ENCODE results near the gene NPBWR2. TPM values are rescaled to one million over a fixed set of nuclear protein-coding genes. Genes with fewer than 3 reads are reported as not detected.

NPBWR2 gene, protein sequence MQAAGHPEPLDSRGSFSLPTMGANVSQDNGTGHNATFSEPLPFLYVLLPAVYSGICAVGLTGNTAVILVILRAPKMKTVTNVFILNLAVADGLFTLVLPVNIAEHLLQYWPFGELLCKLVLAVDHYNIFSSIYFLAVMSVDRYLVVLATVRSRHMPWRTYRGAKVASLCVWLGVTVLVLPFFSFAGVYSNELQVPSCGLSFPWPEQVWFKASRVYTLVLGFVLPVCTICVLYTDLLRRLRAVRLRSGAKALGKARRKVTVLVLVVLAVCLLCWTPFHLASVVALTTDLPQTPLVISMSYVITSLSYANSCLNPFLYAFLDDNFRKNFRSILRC
- total RNA-seq (not detected), polyA plus RNA-seq (ENCODE audit: insufficient read depth in 1 of 8, insufficient read length in 8 of 8, low replicate concordance in 1 of 8) (not detected)
- long read RNA-seq, donor 1: 0 reads
- long read RNA-seq, donor 2: 0 reads
- long read RNA-seq, donor 3: 0 reads
- long read RNA-seq, donor 4: 0 reads
- long read RNA-seq, donor 5: 0 reads
- long read RNA-seq, donor 6: 0 reads
- long read RNA-seq, donor 7: 0 reads
- long read RNA-seq, donor 8: 0 reads
- long read RNA-seq, donor 9: 0 reads
- long read RNA-seq, donor 10: 0 reads
- long read RNA-seq, donor 11: 0 reads

GRCh38 chr20:64106981-64107735, at the start of gene NPBWR2:
Gene NPBWR2 (minus strand): TSS chr20:64107565. CDS start chr20:64106831, 734 bp downstream.
- Histone ChIP-seq H3K9me3 (replicated peaks; ENCODE audit: control insufficient read depth, low read depth, low read length) (no peaks in the 10 kb centered on the region), H3K36me3 (ENCODE audit: control insufficient read depth, insufficient read depth, low read length) (no peaks in the 10 kb centered on the region), H3K27ac (ENCODE audit: low read length) (no peak within 1 kb of the TSS), H3K27me3 (ENCODE audit: control insufficient read depth, insufficient read depth, low read length) (peaks cover 25% of the 10 kb centered on the region), H3K4me3 (ENCODE audit: low read length) (no peak within 1 kb of the TSS), H3K4me1 (ENCODE audit: control insufficient read depth, insufficient read depth, low read length) (peaks cover 22% of the 10 kb centered on the region)
- no peak for DNase-seq
- WGBS (ENCODE audit: insufficient coverage): 44% methylated on average over 19 of the region's 22 CpGs

DNA sequence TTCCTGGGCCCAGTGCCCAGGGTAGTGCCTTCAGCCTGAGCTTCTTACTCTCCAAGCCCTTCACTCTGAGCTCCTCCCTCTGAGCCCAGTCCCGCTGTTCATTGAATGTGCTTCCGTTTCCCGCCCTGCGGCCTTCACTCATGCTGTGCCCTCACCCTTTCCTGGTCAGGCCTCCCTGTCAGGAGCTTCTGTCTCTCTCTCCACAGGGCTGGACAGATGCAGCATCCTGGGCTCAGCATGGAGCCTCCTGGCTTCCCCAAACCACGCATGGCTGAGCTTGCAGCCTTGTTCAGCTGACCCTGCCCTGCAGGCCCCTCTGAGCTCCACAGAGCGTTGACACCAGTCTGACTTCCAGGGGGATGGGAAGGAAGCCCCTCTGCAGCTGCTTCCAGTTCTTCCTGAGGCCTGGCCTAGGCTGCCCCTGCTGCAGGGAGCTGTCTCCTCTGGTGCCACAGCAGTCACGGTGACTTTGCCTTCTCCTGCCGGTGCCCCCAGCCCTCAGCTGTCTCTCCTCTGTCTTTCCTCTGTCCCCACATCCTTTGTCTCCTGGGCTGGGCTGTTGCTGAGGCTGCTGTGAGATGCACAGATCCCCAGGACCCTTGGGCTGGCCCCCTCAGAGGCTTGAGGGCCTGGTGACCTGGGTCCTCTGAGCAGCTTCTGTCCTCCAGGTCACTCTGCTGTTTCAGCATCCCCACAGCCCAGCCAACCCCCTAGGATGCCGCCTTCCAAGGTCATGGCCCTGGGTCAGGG, 48.9 kb upstream of the NPBWR2 start:
- WGBS (ENCODE audit: insufficient coverage): 34% methylated on average over 8 of the region's 9 CpGs

DNA sequence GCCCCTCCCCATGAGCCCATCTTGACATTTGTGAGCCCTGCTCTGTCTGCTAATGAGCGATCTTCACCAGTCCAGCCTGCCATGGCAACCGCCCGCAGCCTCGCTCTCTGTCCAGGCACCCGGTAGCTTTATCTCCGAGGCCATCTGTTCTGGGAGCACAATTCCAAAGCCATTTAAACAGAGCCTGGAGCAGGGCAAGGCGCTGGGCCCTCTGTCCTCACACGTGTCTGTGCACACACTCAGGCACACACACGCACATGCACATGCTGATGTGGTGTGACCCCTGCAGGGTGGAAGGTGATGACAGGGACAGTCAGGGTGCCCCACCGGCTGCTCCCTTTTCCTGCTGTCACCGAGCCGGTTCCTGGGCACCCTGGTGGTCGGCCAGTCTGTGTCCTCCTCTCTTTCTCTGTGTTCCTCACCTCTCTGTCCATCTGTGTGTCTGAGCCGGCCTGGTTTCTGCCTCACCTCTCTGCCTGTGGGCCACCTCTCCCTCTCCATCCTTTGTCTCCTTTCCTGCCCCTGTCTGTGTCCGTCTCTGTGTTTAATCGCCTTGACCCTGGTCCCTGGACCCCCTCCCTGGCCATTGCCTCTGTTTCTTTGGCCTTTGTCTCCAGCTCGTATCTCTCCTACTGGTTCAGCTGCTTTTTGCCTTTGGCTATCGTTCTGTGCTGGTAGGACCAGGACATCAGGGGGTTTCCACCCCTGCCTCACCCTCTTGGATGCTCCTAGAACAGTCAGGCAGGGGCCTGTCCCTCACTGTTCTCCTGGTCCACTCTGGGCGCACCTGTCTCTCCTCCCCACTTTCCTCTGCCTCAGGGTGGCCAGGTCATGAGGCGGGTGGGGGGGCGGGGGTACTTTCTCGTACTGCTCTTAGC, 48.1 kb upstream of the NPBWR2 start:
- WGBS (ENCODE audit: insufficient coverage): 70% methylated on average over 20 of the region's 22 CpGs
- Histone ChIP-seq H3K27me3 (ENCODE audit: control insufficient read depth, insufficient read depth, low read length) (peaks cover 16% of the 10 kb centered on the region), H3K9me3 (replicated peaks; ENCODE audit: control insufficient read depth, low read depth, low read length) (no peaks in the 10 kb centered on the region)

More for the DNA sequence above, 48.9 kb upstream of the NPBWR2 start:
- Histone ChIP-seq H3K4me3 (ENCODE audit: low read length) (no peak overlapping the region), H3K36me3 (ENCODE audit: control insufficient read depth, insufficient read depth, low read length) (no peaks in the 10 kb centered on the region), H3K4me1 (ENCODE audit: control insufficient read depth, insufficient read depth, low read length) (no peaks in the 10 kb centered on the region), H3K27ac (ENCODE audit: low read length) (no peak overlapping the region), H3K9me3 (replicated peaks; ENCODE audit: control insufficient read depth, low read depth, low read length) (no peaks in the 10 kb centered on the region), H3K27me3 (ENCODE audit: control insufficient read depth, insufficient read depth, low read length) (peaks cover 24% of the 10 kb centered on the region)
- DNase-seq: no peak

DNA sequence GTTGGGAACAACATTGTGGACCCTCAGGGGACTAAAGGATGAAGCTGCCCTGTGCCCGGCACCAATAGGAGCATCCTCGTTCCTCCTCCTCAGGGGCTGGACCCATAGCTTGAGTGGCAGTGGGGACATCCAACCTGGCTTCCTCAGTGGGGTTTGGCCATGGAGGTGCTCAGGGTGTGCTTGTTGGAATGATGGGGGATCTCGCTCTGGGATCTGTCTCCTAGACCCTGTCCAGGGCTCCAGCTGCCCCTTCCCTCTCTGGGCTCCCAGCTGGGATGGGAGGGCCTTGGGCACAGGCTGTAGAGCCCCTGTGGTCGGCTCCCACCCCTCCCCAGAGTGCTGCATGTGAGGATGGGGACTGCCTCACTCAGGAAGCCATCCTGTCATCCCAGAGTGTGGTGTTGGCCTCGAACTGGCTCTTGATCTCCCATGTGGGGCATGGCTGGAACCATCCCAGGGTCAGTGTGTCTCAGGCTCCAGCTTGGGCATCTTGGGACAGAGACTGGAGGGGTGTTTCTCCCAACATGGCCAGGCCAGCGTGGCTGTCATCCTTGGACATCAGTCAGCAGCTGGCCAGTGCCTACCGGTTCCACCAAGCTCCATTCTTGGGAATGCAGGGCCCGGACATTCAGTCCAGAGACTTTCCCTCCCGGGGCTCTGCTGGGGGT, 47.4 kb upstream of the NPBWR2 start:
- no peaks in the 10 kb centered on the region for H3K36me3 ChIP-seq (ENCODE audit: control insufficient read depth, insufficient read depth, low read length)
- peaks cover 8% of the 10 kb centered on the region for H3K27me3 ChIP-seq (ENCODE audit: control insufficient read depth, insufficient read depth, low read length)
- WGBS (ENCODE audit: insufficient coverage): 62% methylated on average over 7 of the region's 9 CpGs
- H3K4me1 ChIP-seq (ENCODE audit: control insufficient read depth, insufficient read depth, low read length): no peaks in the 10 kb centered on the region
- no peak for DNase-seq
- H3K9me3 ChIP-seq (replicated peaks; ENCODE audit: control insufficient read depth, low read depth, low read length): no peaks in the 10 kb centered on the region
- H3K27ac ChIP-seq (ENCODE audit: low read length): no peak overlapping the region
- H3K4me3 ChIP-seq (ENCODE audit: low read length): no peak overlapping the region

More for the DNA sequence above, 48.1 kb upstream of the NPBWR2 start:
- Histone ChIP-seq H3K4me3 (ENCODE audit: low read length) (no peak overlapping the region), H3K27ac (ENCODE audit: low read length) (no peak overlapping the region), H3K4me1 (ENCODE audit: control insufficient read depth, insufficient read depth, low read length) (no peaks in the 10 kb centered on the region), H3K36me3 (ENCODE audit: control insufficient read depth, insufficient read depth, low read length) (no peaks in the 10 kb centered on the region)
- DNase-seq: no peak

DNA sequence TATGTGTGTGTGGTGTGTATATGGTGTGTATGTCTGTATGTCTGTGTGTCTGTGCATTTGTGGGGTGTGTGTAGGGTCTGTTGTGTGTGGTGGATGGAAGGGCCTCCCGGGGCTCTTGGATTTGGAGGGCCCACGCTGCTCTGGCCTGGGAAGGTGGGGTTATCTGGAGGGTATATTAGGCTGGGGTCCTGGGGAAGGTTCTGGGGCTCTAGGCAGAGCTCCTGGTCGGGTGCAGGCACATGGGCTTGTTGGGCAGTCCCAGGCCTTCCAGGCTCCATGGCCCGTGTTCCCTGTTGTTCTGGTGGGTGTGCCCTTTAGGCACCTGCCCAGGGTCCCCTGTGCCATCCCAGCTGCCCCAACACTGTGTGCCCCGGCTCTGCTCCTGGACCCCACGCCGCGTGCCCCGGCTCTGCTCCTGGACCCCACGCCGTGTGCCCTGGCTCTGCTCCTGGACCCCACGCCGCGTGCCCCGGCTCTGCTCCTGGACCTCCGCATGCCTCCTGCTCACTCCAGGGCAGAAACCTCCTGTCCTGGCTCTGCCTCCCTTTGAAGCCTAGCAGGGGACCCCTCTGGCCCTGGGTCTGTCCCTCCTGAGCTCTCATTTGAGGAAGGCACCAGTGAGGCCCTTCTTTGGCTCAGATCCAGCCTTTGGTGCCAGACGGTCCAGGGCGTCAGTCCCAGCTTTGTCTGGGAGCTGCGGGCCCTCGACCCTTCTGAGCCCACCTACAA, 46.7 kb upstream of the NPBWR2 start:
- DNase-seq: no peak
- Histone ChIP-seq H3K36me3 (ENCODE audit: control insufficient read depth, insufficient read depth, low read length) (no peaks in the 10 kb centered on the region), H3K27ac (ENCODE audit: low read length) (no peak overlapping the region), H3K4me3 (ENCODE audit: low read length) (no peak overlapping the region), H3K9me3 (replicated peaks; ENCODE audit: control insufficient read depth, low read depth, low read length) (no peaks in the 10 kb centered on the region), H3K4me1 (ENCODE audit: control insufficient read depth, insufficient read depth, low read length) (no peaks in the 10 kb centered on the region), H3K27me3 (ENCODE audit: control insufficient read depth, insufficient read depth, low read length) (peaks cover 2% of the 10 kb centered on the region)
- WGBS (ENCODE audit: insufficient coverage): 87% methylated on average over 20 of the region's 20 CpGs

DNA sequence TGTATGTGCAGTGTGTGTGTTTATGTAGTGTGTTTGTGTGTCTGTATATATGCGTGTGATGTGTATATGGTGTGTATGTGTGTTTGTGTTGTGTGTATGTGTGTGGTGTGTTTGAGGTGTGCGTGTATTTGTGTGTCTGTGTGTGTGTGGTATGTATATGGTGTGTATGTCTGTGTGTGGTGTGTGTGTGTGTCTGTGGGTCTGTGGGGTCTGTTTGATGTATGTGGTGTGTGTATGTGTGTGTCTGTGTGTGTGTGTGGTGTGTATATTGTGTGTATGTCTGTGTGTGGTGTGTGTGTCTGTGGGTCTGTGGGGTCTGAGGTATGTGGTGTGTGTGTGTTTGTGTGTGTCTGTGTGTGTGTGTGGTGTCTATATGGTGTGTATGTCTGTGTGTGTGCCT, 46.0 kb upstream of the NPBWR2 start:
- no peak for DNase-seq
- H3K27ac ChIP-seq (ENCODE audit: low read length): no peak overlapping the region
- no peaks in the 10 kb centered on the region for H3K4me1 ChIP-seq (ENCODE audit: control insufficient read depth, insufficient read depth, low read length)
- H3K9me3 ChIP-seq (replicated peaks; ENCODE audit: control insufficient read depth, low read depth, low read length): no peaks in the 10 kb centered on the region
- no peaks in the 10 kb centered on the region for H3K27me3 ChIP-seq (ENCODE audit: control insufficient read depth, insufficient read depth, low read length)
- no peaks in the 10 kb centered on the region for H3K36me3 ChIP-seq (ENCODE audit: control insufficient read depth, insufficient read depth, low read length)
- H3K4me3 ChIP-seq (ENCODE audit: low read length): no peak overlapping the region
- 100% methylated on average over 2 of the region's 2 CpGs for WGBS (ENCODE audit: insufficient coverage)

GRCh38 chr20:64152906-64153305, 45.5 kb upstream of the NPBWR2 start:
- no peaks in the 10 kb centered on the region for H3K9me3 ChIP-seq (replicated peaks; ENCODE audit: control insufficient read depth, low read depth, low read length)
- no peak overlapping the region for H3K4me3 ChIP-seq (ENCODE audit: low read length)
- no peak for DNase-seq
- 75% methylated on average over 7 of the region's 9 CpGs for WGBS (ENCODE audit: insufficient coverage)
- H3K27ac ChIP-seq (ENCODE audit: low read length): no peak overlapping the region
- H3K36me3 ChIP-seq (ENCODE audit: control insufficient read depth, insufficient read depth, low read length): no peaks in the 10 kb centered on the region
- H3K27me3 ChIP-seq (ENCODE audit: control insufficient read depth, insufficient read depth, low read length): no peaks in the 10 kb centered on the region
- H3K4me1 ChIP-seq (ENCODE audit: control insufficient read depth, insufficient read depth, low read length): no peaks in the 10 kb centered on the region

DNA sequence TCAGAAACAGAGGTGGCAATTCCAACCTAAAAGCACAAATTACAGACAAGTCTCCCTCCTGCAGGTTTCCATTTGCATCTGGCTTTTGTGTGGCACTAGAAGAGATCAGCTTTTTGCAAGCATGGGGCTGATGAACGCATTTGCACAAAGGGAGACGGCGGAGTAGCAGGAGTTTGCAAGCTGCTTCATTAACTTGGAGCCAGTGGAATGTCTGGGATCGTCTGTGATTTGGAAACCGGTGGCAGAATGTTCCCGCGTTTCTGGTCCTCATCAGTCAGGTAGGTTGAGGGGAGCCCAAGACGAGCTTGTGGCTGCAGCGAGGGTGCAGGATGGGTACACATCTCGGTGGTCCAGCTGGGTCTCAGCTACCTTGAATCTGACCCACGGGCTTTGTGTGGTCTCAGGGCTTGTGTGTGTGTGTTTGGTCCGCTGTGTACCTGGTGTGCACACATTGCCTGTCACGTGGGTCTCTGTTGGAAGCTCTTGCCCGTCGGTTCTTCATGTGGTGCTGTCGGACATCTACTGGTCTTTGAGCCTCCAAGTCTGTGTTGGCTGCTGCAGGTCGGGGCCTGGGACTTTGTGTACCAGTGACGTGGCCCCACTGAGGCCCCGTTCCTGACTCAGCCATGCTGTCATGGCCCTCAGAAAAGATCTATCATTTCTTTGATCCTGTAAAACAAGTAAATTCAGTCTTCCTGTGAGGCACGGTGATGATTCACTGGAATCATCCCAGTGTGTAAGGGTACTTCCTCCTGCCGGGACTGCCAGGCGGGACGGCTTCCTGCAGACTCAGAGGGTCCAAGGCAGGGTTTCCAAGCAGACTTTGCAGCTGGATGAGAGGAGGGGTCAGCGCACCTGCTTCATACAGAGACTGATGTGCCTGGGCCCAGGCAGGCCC, 44.5 kb upstream of the NPBWR2 start:
- Histone ChIP-seq H3K27ac (ENCODE audit: low read length) (no peak overlapping the region), H3K9me3 (replicated peaks; ENCODE audit: control insufficient read depth, low read depth, low read length) (no peaks in the 10 kb centered on the region), H3K4me1 (ENCODE audit: control insufficient read depth, insufficient read depth, low read length) (no peaks in the 10 kb centered on the region), H3K4me3 (ENCODE audit: low read length) (no peak overlapping the region), H3K27me3 (ENCODE audit: control insufficient read depth, insufficient read depth, low read length) (no peaks in the 10 kb centered on the region), H3K36me3 (ENCODE audit: control insufficient read depth, insufficient read depth, low read length) (no peaks in the 10 kb centered on the region)
- DNase-seq: no peak
- WGBS (ENCODE audit: insufficient coverage): 60% methylated on average over 19 of the region's 24 CpGs
